Gastrocnemius medialis (tissue), 4 donors: Measurements from ENCODE around the gene CYBA. TPM values are rescaled to one million over a fixed set of nuclear protein-coding genes. Genes with fewer than 3 reads are reported as not detected.

Source experiments
- ATAC-seq, 2 donors: fragments of 150-250 bp; one replicate each; pipeline ENCODE4 v1.9.1; 2016
- DNase-seq, 2 donors: peaks; one replicate each; pipeline ENCODE4 v3.0.0-alpha.2; 2019
- H3K27ac ChIP-seq, 4 donors: fragments of 200-600 bp; sonication (generic); 1 replicate in 1 of 4; 2 replicates in 3 of 4; pipeline ENCODE4 v1.5.1; 2016 to 2018; ENCODE audit warnings: mild to moderate bottlenecking in 2 of 4, moderate library complexity in 1 of 4
- H3K27me3 ChIP-seq, 3 donors: fragments of 200-600 bp; sonication (generic) in 2 of 3; 1 replicate in 1 of 3; 2 replicates in 2 of 3; pipeline versions ENCODE4 v1.5.1 to v1.6.0; 2016 to 2019; ENCODE audit warnings: mild to moderate bottlenecking in 1 of 3, moderate library complexity in 1 of 3
- H3K36me3 ChIP-seq, 2 donors: fragments of 200-600 bp; sonication (generic) in 1 of 2; one replicate each; pipeline ENCODE4 v1.5.1; 2017 to 2018
- H3K4me1 ChIP-seq, 2 donors: fragments of 200-600 bp; sonication (generic) in 1 of 2; one replicate each; pipeline ENCODE4 v1.5.1; 2016 to 2017; ENCODE audit warnings: mild to moderate bottlenecking in 2 of 2
- H3K4me3 ChIP-seq, 4 donors: fragments of 200-600 bp; sonication (generic) in 3 of 4; 1 replicate in 1 of 4; 2 replicates in 3 of 4; pipeline ENCODE4 v1.5.1; 2016 to 2019; ENCODE audit warnings: mild to moderate bottlenecking in 2 of 4
- H3K9me3 ChIP-seq, 3 donors: fragments of 200-600 bp; sonication (generic) in 2 of 3; 1 replicate in 1 of 3; 2 replicates in 2 of 3; pipeline ENCODE4 v1.5.1; 2016 to 2019
- POLR2A ChIP-seq, 2 donors: fragments of 450-650 bp; IDR thresholded peaks; one replicate each; pipeline ENCODE4 v1.6.1; 2017; ENCODE audit warnings: antibody characterized with exemption in 2 of 2, mild to moderate bottlenecking in 2 of 2, moderate library complexity in 2 of 2
- in situ Hi-C, 4 donors: fragments of 200-750 bp; cut with MboI; loops; one replicate each; pipeline versions ENCODE4 v1.15.0 to v1.8.0; 2017; ENCODE audit warnings: low sequenced_read_pairs in 4 of 4
- intact Hi-C: fragments of 100-400 bp; cut with DNase I; formaldehyde crosslinking; loops from one replicate; pipeline ENCODE4 v1.15.1; 2023; ENCODE audit warnings: low total_unique reads
- total RNA-seq, 4 donors: library from RNA; depleted of rRNA; stranded (reverse); fragments of >200 nt; gene quantifications; one replicate each; pipeline versions ENCODE4 v1.1.0 to v1.2.3, GENCODE V29; 2016
- TF ChIP-seq, protein P1 (sequence below), 5 experiments: fragments of 450-650 bp in 3 of 5; fragments of 200-600 bp in 2 of 5; sonication (generic) in 2 of 5; IDR thresholded peaks in 4 of 5; conservative IDR thresholded peaks in 1 of 5; 1 replicate in 4 of 5; 2 replicates in 1 of 5; pipeline ENCODE4 v1.5.1; 2016 to 2019; ENCODE audit warnings: antibody characterized with exemption in 5 of 5, mild to moderate bottlenecking in 3 of 5, moderate library complexity in 3 of 5

The CYBA gene
- total RNA-seq, 4 donors from 2014 or later = 5.1 to 33.2 (median 28.7) TPM

DNA sequence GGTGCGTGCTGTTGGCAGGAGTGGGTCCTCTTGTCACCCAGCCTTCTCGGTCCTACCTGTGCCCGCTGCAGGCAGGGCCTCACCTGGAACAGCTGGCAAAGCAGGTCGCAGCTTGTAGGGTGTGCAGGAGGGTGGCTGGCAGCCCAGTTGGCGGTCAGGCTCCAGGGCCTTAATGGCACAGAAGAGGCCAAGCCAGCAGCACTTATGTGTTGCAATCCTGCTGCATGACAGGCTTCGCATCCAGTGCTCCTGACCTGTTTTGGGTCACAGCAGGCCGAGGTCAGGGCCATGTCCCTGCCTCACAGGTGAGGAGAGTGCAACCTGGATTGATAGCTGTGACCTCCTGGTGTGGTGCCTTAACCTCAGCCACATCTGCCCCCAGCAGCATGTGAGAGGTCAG lies 48.8 kb downstream of the CYBA start:
- in situ Hi-C loops = no loop called here
- Histone ChIP-seq H3K9me3 (no peaks in the 10 kb centered on the region), H3K36me3 (peaks cover 2 to 45% of the 10 kb centered on the region in 2 donors), H3K27me3 (no peaks in the 10 kb centered on the region), H3K4me3 (no peak overlapping the region), H3K27ac (no peak overlapping the region), H3K4me1 (no peaks in the 10 kb centered on the region)
- DNase-seq = no peak
- TF ChIP-seq, protein P1, sequence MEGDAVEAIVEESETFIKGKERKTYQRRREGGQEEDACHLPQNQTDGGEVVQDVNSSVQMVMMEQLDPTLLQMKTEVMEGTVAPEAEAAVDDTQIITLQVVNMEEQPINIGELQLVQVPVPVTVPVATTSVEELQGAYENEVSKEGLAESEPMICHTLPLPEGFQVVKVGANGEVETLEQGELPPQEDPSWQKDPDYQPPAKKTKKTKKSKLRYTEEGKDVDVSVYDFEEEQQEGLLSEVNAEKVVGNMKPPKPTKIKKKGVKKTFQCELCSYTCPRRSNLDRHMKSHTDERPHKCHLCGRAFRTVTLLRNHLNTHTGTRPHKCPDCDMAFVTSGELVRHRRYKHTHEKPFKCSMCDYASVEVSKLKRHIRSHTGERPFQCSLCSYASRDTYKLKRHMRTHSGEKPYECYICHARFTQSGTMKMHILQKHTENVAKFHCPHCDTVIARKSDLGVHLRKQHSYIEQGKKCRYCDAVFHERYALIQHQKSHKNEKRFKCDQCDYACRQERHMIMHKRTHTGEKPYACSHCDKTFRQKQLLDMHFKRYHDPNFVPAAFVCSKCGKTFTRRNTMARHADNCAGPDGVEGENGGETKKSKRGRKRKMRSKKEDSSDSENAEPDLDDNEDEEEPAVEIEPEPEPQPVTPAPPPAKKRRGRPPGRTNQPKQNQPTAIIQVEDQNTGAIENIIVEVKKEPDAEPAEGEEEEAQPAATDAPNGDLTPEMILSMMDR (IDR thresholded peaks at IDR 0.05 in 4 of 5, conservative IDR thresholded peaks at IDR 0.05 in 1 of 5) = no peak
- intact Hi-C loops = no loop called here
- ATAC-seq = no peak

DNA sequence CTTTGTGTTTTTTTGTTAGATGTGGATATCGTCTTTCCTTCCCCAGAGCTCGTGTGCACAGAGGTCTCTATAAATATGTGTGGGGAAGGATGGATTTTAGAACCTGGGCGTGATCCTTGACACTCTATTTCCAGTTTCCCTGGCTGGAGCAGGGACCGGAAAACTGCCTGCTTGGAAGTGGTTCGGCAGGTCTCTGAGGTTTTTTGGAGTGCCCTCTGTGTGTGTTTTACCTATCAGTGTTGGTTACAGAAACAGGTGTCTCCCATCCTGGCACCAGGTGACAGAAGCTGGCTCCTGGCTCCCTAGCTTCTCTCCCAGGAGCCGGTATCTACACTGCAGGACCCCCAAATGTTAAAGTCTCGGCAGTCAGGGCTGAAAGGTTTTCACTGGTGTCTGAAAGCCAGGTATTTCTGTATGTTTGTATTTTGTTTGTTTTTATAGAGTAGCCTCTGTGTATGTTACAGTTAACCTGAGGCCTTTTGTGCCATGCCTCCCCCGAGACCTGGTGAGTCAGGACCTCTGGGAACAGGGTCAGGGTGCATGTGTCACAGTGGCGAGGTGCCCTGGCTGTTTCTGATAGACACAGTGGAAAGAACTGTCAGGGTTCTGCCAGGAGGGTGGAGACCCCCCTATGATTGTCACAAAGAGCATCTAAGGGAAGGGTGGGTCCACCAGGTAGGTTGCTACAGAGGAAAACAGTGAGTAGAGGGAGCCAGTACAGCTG lies 49.4 kb downstream of the CYBA start:
- Histone ChIP-seq H3K27ac (no peak overlapping the region), H3K4me3 (no peak overlapping the region), H3K4me1 (no peaks in the 10 kb centered on the region), H3K36me3 (peaks cover 2 to 45% of the 10 kb centered on the region in 2 donors), H3K27me3 (no peaks in the 10 kb centered on the region), H3K9me3 (no peaks in the 10 kb centered on the region)
- ATAC-seq (no peak), DNase-seq (no peak)
- intact Hi-C loops = no loop called here
- TF ChIP-seq POLR2A (IDR thresholded peaks at IDR 0.05) = no peak
- TF ChIP-seq, protein P1 (IDR thresholded peaks at IDR 0.05 in 4 of 5, conservative IDR thresholded peaks at IDR 0.05 in 1 of 5) = no peak
- in situ Hi-C loops = no loop called here

DNA sequence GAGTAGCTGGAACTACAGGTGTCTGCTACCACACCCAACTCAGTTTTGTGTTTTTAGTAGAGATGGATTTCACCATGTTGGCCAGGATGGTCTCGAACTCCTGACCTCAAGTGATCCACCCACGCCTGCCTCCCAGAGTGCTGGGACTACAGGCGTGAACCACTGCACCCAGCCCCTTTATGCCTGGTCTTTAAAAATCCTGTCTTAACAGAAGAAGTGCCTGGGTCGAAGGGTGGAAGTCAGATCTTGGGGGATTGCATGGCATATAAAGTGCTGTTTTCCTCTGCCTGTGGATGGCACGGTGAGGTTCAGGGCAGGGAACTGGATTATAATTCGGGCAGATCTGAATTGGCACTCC lies 50.3 kb downstream of the CYBA start:
- intact Hi-C loops = no loop called here
- in situ Hi-C loops = no loop called here
- TF ChIP-seq, protein P1 (IDR thresholded peaks at IDR 0.05 in 4 of 5, conservative IDR thresholded peaks at IDR 0.05 in 1 of 5) = no peak
- no peak for TF ChIP-seq POLR2A (IDR thresholded peaks at IDR 0.05)
- no peak overlapping the region for H3K4me3 ChIP-seq
- H3K9me3 ChIP-seq = no peaks in the 10 kb centered on the region
- peak overlapping the region; percentile 63 to 77 (median 72) for H3K27ac ChIP-seq
- no peaks in the 10 kb centered on the region for H3K27me3 ChIP-seq
- H3K36me3 ChIP-seq = peaks cover 2 to 45% of the 10 kb centered on the region in 2 donors
- ATAC-seq = no peak
- DNase-seq = no peak
- H3K4me1 ChIP-seq = no peaks in the 10 kb centered on the region

DNA sequence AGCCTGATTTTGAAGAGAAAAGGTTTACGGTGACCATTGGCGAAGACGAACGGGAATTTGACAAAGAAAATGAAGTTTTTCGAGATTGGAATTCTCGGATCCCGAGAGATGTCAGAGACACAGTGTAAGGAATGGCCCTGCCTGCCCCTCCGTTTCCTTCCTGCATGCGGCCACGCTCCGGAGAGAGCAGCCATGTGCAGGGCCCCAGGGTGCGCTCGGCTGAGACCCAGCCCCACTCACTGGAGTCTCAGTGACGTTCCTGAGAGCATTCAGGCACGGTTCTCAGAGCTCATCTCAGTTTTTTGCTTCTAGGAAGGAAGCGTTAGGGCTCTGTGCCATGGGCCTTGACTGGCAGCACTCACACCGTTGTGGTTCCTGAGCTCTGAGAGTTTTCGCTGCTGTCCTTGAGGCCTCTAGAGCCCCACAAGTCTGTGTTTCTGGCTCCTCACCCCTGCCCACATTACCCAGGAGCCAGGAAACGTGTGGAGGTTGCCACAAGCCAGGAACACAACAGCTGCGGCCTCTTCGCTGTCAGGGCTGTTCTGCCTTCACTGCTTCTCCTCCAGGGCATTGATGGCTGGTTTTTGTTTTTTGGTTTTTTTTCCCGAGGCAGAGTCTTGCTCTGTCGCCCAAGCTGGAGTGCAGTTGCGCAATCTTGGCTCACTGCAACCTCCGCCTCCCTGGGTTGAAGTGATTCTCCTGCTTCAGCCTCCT lies 50.9 kb downstream of the CYBA start:
- DNase-seq (no peak), ATAC-seq (no peak)
- intact Hi-C loops (no loop called here), in situ Hi-C loops (no loop called here)
- no peaks in the 10 kb centered on the region for H3K27me3 ChIP-seq
- H3K4me3 ChIP-seq = no peak overlapping the region
- no peaks in the 10 kb centered on the region for H3K9me3 ChIP-seq
- TF ChIP-seq, protein P1 (IDR thresholded peaks at IDR 0.05 in 4 of 5, conservative IDR thresholded peaks at IDR 0.05 in 1 of 5) = no peak
- no peak for TF ChIP-seq POLR2A (IDR thresholded peaks at IDR 0.05)
- no peaks in the 10 kb centered on the region for H3K4me1 ChIP-seq
- H3K27ac ChIP-seq = peak overlapping the region; percentile 63 to 77 (median 72)
- H3K36me3 ChIP-seq = peaks cover 2 to 45% of the 10 kb centered on the region in 2 donors
